ENCODE results near the gene SORBS1.

Gene SORBS1

DNA sequence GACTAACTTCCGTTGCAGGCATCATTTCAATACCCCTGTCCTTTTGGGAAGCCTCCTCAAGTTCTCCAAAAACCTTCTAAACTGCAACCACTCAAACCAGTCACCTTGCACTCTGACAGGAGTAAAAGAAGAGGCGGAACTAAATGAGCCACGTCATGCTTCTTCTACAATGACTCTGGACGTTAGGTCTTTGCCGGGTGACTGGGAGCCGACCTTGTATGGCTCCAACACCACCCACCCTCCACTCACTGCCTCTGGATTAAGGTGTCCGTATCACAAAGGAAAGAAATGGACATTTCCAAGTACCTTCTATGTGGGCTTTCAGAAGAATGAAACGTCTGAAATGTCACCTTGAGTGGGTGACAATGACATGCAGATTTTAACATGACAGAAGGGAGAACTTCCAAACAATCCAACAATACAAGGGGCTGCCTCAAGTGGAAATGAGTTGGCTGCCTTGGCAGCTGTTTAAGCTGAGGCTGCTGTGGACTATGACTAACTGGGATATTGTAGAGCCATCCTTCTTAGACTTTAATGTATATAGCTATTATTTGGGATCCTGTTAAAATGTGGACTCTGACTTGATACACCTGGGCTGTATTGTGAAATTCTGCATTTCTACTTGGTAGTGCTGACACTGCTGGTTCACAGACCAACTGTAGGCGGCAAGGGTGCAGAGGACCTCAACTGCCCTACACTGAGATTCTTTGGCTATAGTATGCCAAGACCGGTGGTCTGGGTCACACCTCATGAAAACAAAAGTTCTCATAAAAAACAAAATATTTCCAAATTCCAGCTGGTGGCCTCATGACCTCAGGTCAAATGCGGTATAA is 236.5 kb downstream of the SORBS1 start:
- DNase-seq (ENCODE audit: low read depth, low spot score), result no peak

- no peak for DNase-seq (ENCODE audit: low read depth, low spot score)
Observed at GRCh38 chr10:95321554-95322301, 239.4 kb downstream of the SORBS1 start.

GRCh38 chr10:95319239-95319638 is 241.9 kb downstream of the SORBS1 start:
- no peak for DNase-seq (ENCODE audit: low read depth, low spot score)

DNA sequence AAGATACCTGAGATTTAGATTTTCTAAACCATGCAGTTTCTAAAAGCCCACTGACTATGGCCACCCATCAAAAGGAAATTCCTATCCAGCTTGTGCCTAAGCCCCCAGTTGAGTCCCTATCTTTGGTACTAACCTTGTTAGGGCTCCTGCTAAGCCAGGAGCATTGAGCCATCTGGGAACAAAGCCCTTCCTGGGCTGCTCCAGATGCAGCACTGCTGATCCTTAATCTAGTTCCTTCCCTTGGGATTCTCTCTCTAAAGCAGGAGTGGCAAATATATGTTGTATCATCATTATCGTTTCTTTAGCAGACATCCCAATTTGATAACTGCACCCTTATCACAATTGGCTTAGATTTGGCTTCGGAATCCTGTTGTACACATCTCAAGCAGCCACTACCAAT is 245.7 kb downstream of the SORBS1 start:
- peak; percentile 36 for DNase-seq (ENCODE audit: low read depth, low spot score)

DNA sequence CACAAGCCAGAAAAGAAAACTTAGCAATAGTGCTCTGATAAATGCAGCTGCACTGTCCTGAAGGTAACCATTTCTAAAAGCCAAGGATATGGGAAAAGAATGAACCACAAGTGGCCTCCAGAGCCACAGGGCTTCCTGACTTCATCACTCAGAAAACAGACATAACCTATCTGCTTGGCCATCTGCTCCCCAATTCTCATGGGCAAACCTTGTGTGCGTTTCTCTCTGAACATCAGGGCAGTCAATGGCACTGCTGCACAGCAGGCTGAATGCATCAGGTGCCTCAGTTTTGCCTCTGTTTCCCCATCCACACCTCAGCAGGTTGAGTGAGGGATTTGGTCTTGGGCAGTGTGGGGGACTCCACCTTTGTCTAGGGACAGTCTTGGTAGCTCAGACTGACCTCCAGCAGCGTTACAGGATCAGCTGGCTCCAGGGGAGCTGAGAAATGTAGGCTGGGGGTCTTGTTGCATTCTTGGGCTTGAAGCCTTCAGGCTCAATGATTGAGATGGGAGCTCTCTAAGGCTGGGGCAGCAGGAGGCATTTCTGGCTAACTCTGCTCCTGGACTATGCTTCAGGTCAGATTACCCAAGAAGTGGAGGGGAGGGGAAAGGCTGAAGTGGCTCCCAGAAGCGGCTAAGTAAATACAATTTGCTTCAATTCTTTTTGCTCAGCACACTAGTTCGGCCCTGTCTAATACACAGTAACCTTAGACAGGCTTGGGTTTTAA is 246.8 kb downstream of the SORBS1 start:
- DNase-seq (ENCODE audit: low read depth, low spot score), result peak; percentile 74

DNA sequence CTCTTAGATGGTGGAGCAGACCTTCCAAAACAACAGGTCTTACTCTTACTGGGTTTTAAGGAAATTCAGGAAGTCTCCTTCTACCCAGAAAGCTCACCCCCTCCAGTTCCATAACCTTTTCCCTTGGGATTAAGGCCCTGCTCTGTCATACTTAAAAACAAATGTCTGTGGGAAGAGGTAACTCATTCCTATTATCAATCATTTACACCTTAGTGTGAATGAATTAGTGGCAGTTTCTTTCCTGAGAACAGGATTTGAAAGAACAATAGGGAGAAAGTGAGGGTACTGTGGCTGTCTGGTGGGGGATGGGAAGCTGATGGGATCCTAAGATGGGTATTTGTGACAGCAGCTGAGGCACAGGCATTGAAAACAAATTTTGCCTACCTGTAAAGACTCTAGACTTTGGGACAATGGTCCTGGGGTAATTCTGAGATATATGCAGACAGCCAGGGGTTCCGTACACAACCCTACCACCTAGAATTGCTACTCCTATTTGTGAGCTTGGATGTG is 248.1 kb downstream of the SORBS1 start:
- DNase-seq (ENCODE audit: low read depth, low spot score), result no peak

- DNase-seq (ENCODE audit: low read depth, low spot score), result no peak
Observed at GRCh38 chr10:95312257-95312656, 248.9 kb downstream of the SORBS1 start.

DNA sequence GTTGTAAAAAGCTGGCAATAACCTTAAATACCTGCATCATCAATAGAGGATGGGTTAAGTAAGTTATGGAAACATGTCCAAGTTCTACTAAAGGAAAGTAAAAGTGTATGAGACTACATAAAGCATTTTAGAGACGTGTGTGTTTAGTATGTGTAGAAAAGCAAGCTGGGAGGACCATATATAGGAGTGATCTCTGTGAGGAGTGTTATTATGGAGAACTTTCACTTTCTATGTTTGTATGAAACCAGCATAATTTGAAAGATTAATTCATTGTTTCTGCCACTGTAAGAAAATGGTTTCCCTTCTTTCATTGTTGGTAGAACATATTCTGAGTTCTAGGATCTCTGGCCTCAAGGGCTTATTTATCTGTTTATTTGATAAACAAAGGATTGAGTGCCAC is 251.2 kb downstream of the SORBS1 start:
- DNase-seq (ENCODE audit: low read depth, low spot score), result no peak

GRCh38 chr10:95308389-95309302 is 252.5 kb downstream of the SORBS1 start:
- DNase-seq (ENCODE audit: low read depth, low spot score), result peak; percentile 79

- no peak for DNase-seq (ENCODE audit: low read depth, low spot score)
Observed at GRCh38 chr10:95306851-95307250, 254.3 kb downstream of the SORBS1 start.

- DNase-seq (ENCODE audit: low read depth, low spot score), result no peak
Observed at GRCh38 chr10:95306318-95306650, 254.9 kb downstream of the SORBS1 start.

GRCh38 chr10:95305606-95306317 is 255.4 kb downstream of the SORBS1 start:
- DNase-seq (ENCODE audit: low read depth, low spot score), result no peak

DNA sequence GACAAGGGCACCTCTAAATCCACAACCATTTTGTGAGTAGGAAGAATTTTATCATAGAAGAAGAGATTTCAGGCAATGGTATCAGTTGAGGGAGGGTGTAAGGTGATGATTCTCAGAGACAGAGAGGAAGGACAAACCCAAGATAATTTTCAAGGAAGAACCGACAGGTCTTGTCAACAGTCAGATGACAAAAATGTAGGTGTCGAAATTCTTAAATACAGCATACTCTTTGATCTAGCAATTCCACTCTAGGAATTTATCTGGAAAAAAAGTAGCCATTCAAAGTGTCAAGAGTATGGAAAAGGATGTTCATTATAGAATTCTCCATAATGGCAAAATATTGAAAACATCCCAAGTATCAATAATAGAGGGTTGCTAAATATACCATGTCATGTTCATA is 256.2 kb downstream of the SORBS1 start:
- no peak for DNase-seq (ENCODE audit: low read depth, low spot score)

DNA sequence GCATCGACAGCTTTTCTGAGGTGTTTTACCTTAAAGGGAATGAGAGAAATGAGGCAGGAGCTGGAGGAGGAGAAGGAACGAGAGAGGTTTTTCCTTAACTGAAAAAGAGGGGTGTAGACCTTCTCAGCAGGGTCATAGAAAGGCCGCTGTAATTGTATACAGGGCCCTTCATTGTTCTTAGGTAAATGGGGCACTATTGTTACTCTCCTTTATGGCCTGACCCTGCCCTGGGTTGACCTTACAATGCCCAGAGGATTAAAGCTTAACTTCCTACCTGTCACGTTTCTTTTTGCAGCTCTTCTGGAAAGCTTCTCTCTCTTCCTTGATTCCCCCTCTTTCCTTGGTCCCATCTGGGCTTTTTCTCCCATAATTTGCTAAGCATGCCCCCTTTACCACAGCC is 256.7 kb downstream of the SORBS1 start:
- no peak for DNase-seq (ENCODE audit: low read depth, low spot score)

DNA sequence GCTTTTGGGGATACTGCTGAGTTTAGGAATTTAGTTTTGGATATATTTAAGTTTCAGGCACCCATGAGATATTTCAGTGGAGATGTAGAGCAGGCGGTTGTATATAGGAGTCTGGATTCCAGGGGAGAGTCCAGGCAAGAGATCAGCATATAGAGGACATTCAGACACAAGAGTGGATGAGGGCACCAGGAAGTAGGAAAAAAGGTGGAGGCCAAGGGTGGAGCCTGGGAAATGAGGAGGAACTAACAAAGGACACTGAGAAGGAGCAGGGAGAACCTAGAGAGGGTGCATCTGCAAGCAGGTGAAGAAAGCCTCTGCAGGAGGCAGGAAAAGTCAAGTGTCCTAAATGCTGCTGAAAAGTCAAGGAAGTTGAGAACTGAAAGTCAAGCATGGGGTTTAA is 257.2 kb downstream of the SORBS1 start:
- DNase-seq (ENCODE audit: low read depth, low spot score), result no peak

DNA sequence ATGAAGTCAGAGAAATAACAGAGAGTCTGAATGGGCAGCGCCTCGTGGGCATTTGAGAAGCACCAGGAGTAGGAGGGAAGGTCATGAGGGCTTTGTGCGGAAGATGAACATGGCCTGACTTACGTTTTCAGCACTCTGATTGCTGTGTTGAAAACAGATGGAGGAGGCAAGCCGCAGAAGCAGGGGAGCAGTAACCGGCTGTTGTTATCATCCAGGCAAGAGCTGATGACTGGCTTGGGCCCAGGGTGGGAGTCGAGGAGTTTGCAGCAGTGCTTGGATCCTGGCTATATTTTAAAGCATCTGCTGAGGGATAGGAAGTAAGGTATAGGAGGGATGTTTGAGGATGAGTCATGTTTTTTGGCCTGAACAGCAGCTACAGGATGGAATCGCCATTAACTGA is 257.6 kb downstream of the SORBS1 start:
- DNase-seq (ENCODE audit: low read depth, low spot score), result peak; percentile 28

DNA sequence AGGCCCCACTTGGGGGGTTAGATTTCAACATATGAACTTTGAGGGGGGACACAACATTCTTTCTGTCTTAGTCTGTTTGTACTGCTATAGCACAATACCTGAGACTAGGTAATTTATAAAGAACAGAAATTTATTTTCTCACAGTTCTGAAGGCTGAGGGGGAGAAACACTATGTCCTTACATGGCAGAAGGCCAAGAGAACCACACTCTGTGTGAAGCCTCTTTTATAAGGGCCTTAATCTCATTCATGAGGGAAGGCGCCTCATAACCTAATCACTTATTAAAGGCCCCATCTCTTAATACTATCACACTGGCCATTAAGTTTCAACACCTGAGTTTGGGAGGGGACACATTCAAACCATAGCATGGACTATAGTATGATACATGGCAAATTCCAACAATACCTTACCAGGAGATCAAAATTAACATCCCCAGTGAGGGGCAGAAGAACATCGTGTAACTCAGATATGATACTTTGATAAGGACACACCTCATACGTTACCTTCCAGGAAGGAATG is 261.1 kb downstream of the SORBS1 start:
- no peak for DNase-seq (ENCODE audit: low read depth, low spot score)

DNA sequence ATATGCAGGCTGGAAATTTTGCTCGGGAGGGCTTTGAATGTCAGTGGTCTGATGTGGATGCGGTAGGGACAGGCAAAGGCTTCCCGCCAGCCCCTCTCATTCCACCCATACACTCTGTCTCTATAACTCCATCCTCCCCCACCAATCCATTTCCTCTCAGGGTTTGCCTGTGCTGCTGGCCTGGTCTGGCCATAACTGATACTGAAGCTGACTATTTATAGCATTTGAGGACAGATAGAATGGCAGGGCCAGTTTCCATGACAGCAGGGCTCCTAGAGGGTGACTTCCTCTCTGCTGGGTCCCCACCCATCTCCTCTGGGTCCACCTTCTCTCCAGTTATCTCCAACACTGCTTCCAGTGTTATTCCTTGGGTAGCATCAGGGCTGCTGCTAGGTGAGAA is 263.8 kb downstream of the SORBS1 start:
- no peak for DNase-seq (ENCODE audit: low read depth, low spot score)

- DNase-seq (ENCODE audit: low read depth, low spot score), result no peak
Observed at GRCh38 chr10:95296764-95297163, 264.4 kb downstream of the SORBS1 start.

DNA sequence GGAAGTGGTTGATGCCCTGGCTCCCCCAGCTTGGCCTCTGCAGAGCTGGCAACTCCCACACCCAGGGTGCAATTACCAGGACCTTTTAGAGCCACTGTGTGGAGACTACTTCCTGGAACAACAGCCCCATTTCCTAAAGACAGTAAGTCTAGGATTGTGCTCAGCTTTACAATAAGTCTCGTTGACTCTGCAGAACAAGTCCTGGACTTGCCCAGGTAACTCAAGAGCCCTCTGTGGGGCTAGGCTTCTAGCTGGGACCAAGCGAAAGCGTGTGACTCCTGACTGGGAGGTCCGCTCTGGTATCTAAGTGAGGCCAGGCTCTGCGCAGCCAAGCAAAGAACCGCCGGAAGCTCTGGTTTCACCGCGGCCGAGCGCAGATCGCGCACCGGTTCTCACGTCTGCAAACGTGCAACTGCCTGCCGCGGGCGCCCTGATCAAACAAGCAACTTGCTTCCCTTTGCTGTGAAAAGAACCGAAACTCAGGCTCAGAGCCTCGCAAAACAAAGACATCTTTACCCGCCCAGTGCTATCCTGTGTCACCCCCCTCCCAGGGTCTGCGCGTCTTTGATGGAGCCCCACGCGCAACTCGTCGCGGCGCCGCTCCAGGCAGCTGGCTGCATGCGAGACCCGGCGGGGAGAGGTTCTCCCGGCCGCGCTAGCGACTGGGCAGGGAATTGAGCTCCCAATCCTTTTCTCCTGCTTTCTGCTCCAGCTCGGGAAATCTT is 266.0 kb downstream of the SORBS1 start:
- DNase-seq (ENCODE audit: low read depth, low spot score), result peak; percentile 88
